ENCODE results near the gene RSL1D1.

- TF ChIP-seq CTCF (IDR thresholded peaks at IDR 0.05) (no peak), ZFX (IDR thresholded peaks at IDR 0.05; ENCODE audit: borderline replicate concordance) (no peak)
Observed at GRCh38 chr16:11836650-11837244, 14.6 kb downstream of the RSL1D1 start.

All from 22Rv1 (cell line).